GM10847 (cell line): Measurements from ENCODE around the gene KANK2.

Experiments used
- POLR2A ChIP-seq: IDR thresholded peaks from 2 replicates; pipeline ENCODE4 v1.6.1; 2011; ENCODE audit not compliant: insufficient read length; ENCODE audit errors: extremely low read depth

The KANK2 gene

DNA sequence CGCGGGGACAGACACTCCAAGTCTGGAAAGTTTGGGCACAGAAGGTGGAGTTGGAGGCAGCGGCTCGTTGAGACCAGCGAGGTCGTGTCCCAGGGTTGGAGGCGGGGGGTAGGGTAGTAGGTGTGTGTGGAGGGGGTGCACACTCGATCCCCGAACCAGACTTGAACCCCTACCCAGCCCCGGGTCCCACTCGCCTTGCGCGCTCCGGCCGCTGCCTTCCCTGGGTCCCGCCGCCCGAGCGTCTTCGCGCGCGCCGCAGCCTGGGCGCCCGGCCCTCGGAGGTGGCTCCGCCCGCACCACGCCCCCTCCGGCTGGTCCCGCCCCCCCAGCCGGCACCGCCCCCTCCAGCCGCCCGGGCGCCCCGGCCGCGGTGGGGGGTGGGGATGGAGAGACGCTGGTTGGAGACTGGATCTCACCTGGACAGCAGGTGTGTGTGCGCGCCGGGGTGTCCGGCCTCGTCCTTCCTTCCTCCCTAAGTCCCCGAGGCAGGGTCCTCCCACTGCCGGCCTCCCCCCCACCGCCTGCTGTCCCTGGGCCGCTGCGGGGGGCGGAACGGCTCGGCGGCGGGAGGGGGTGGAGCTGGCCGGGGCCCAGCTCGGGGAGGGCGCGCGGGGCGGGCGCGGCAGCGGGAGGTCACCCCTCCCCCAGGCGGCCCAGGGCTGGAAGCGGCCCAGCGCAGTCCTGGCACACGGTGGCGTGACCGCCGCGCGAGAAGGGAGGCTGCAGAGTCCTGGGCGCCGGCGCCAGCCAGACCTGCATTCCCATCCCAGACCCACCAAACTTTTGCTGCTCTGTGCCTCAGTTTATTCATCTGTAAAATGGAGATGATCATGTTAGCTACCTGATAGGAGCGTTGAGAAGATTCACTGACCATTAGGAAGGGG is at the start of gene KANK2:
Gene KANK2 (minus strand): TSS at position 255 of the 884 bp plus-strand sequence. CDS start 3,034 bp downstream, outside the sequence.
- TF ChIP-seq POLR2A, result no peak

- no peak for TF ChIP-seq POLR2A
Measured at GRCh38 chr19:11246941-11247340, 49.6 kb upstream of the KANK2 start.

- TF ChIP-seq POLR2A, result no peak
Measured at GRCh38 chr19:11244846-11245589, 47.7 kb upstream of the KANK2 start.

GRCh38 chr19:11243798-11244169 is 46.4 kb upstream of the KANK2 start:
- TF ChIP-seq POLR2A, result no peak

- no peak for TF ChIP-seq POLR2A
Measured at GRCh38 chr19:11242864-11243797, 45.8 kb upstream of the KANK2 start.

DNA sequence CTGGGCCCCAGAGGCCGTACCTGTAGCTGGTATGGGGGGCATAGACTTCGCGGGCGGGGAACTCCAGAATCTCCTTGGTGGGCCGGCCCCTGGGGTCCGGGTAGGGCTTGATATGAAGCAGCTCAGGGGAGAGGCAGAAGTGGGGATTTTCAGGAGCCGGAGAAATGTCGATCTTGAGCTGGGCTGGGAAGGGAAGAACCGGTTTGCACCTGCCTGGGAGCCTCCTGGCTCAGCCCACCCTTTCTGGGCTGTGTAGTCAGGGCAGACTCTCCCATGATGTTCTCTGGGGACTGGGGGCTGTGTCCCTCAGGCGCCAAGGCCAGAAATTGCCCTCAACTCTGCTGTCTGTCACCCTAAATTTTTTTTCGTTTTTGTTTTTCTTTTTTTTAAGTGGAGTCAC is 44.7 kb upstream of the KANK2 start:
- no peak for TF ChIP-seq POLR2A

- TF ChIP-seq POLR2A, result no peak
Measured at GRCh38 chr19:11240008-11240444, 42.7 kb upstream of the KANK2 start.

- no peak for TF ChIP-seq POLR2A
Measured at GRCh38 chr19:11239377-11240000, 42.1 kb upstream of the KANK2 start, which contains the start of gene ANGPTL8. TSS of gene ANGPTL8 (plus strand) at chr19:11239619. CDS start at chr19:11239638, 19 bp downstream.

- TF ChIP-seq POLR2A, result no peak
Measured at GRCh38 chr19:11238781-11239376, 41.5 kb upstream of the KANK2 start.

GRCh38 chr19:11238041-11238440 is 40.7 kb upstream of the KANK2 start:
- TF ChIP-seq POLR2A, result no peak

GRCh38 chr19:11237321-11237720 is 40.0 kb upstream of the KANK2 start:
- TF ChIP-seq POLR2A, result no peak

- TF ChIP-seq POLR2A, result no peak
Measured at GRCh38 chr19:11236324-11237301, 39.3 kb upstream of the KANK2 start.

DNA sequence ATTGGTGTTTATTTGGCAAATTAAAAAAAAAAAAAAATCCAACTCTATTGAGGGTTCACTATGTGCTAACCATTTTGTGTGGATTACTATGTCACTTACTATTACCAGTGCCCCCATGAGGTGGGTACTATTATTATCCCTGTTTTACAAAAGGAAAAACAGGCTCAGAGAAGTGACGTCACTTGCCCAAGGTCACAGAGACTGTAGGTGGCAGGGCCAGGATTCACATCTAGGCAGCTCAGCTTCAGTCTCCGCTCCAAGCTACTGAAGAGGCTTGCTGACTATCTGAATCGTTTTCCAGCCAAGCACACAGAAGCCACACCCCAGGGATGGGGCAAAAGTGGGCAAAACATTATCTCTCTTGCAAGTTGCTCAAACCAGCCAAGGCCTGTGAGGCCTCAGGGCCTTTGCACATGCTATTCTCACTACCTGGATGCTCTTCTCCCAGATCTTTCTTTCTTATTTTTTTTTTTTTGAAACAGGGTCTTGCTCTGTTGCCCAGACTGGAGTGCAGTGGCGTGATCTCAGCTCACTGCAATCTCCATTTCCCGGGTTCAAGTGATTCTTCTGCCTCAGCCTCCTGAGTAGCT is 37.2 kb upstream of the KANK2 start:
- no peak for TF ChIP-seq POLR2A
